Measurements from ENCODE around the gene GRIK2.

GRIK2 gene

DNA sequence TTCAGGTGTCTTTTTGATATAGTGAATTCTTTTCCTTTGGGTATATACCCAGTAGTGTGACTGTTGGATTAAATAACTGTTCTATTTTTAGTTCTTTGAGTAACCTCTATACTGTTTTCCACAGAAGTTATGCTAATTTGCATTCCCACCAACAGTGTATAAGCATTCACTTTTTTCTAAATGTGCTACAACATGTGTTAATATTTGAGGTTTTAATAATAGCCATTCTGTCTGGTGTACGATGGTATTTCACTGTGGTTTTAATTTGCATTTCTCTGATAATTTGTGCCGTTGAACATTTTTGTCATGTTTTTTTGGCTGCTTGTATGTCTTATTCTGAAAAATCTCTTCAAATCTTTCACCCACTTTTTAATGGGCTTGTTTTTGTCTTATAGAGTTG, 563.5 kb downstream of the GRIK2 start:
- no peaks in the 10 kb centered on the region for H3K4me1 ChIP-seq (ENCODE audit: control insufficient read depth, insufficient read depth, low read length)
- no peaks in the 10 kb centered on the region for H3K36me3 ChIP-seq (ENCODE audit: control insufficient read depth, insufficient read depth, low read length)
- H3K9me3 ChIP-seq (ENCODE audit: control insufficient read depth, insufficient read depth, low read length): no peaks in the 10 kb centered on the region
- no peaks in the 10 kb centered on the region for H3K27me3 ChIP-seq (ENCODE audit: control insufficient read depth, insufficient read depth, low read length)
- H3K4me3 ChIP-seq (ENCODE audit: low read length): no peak overlapping the region
- no CpG with 5 or more reads among the region's 2 CpGs for WGBS (ENCODE audit: insufficient coverage, insufficient read length)
- no peak overlapping the region for H3K27ac ChIP-seq (ENCODE audit: low read length)
- no peak for DNase-seq (ENCODE audit: low read depth, low spot score)

DNA sequence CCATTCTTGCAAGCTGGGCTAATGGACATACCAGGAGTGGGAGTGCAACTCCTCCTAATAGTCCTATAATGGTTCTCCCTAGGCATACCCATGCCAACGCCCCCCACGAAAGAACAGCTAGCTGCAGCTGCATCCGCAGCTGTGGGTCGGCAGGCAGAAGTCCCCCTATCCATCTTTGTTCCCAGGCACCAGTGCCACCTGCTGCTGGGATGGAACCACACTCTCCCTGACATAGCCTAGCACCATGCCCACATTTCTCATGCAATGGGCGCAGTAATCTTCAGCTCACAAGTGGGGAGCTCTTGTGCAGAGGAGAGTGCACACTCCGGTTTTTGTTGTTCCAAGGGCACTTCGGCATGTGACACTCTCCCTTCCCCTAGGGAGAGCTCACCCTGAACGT, 567.8 kb downstream of the GRIK2 start:
- no CpG with 5 or more reads among the region's 8 CpGs for WGBS (ENCODE audit: insufficient coverage, insufficient read length)
- H3K36me3 ChIP-seq (ENCODE audit: control insufficient read depth, insufficient read depth, low read length): no peaks in the 10 kb centered on the region
- H3K27ac ChIP-seq (ENCODE audit: low read length): no peak overlapping the region
- no peaks in the 10 kb centered on the region for H3K9me3 ChIP-seq (ENCODE audit: control insufficient read depth, insufficient read depth, low read length)
- no peaks in the 10 kb centered on the region for H3K4me1 ChIP-seq (ENCODE audit: control insufficient read depth, insufficient read depth, low read length)
- H3K4me3 ChIP-seq (ENCODE audit: low read length): no peak overlapping the region
- H3K27me3 ChIP-seq (ENCODE audit: control insufficient read depth, insufficient read depth, low read length): no peaks in the 10 kb centered on the region
- DNase-seq (ENCODE audit: low read depth, low spot score): no peak

DNA sequence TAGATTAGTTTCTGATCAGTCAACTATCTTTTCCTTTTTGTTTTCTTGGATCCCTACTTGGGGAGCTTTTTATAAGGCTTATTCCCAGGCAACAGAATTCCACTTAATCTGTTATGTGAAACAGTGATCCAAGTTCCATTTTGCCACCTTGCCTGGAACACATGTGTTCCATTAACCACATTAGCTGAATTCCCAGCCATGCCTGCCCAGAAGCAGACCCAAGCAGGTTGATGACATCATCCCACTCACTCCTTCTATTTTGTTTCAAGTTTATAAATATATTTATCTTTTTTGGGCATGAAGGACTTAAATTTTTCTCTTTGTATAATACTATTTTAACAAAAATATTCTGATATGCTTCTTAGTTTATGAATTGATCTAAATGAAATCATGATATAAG, 587.4 kb downstream of the GRIK2 start:
- DNase-seq (ENCODE audit: low read depth, low spot score): no peak
- Histone ChIP-seq H3K27ac (ENCODE audit: low read length) (no peak overlapping the region), H3K27me3 (ENCODE audit: control insufficient read depth, insufficient read depth, low read length) (no peaks in the 10 kb centered on the region), H3K36me3 (ENCODE audit: control insufficient read depth, insufficient read depth, low read length) (no peaks in the 10 kb centered on the region), H3K4me3 (ENCODE audit: low read length) (no peak overlapping the region), H3K4me1 (ENCODE audit: control insufficient read depth, insufficient read depth, low read length) (no peaks in the 10 kb centered on the region), H3K9me3 (ENCODE audit: control insufficient read depth, insufficient read depth, low read length) (no peaks in the 10 kb centered on the region)

DNA sequence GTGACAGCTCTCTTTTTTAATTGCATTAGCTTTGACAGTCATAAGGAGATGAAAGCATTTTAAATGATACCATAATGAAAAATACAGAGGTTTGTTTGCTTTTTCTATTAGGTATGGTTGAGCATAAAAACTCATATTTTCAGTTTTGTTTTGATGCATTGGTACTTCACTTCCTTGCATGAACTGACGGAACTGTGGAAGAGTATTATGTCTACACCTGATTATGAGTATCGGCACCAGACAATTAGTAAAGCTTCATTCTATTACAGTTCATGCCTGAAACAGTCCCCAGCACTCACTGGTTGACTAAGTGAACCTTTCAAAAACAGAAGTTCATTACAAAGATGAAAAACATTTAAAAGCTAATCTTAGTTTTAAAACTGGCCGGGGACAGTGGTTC, 593.0 kb downstream of the GRIK2 start:
- no peaks in the 10 kb centered on the region for H3K9me3 ChIP-seq (ENCODE audit: control insufficient read depth, insufficient read depth, low read length)
- no CpG with 5 or more reads among the region's 3 CpGs for WGBS (ENCODE audit: insufficient coverage, insufficient read length)
- no peaks in the 10 kb centered on the region for H3K36me3 ChIP-seq (ENCODE audit: control insufficient read depth, insufficient read depth, low read length)
- no peaks in the 10 kb centered on the region for H3K27me3 ChIP-seq (ENCODE audit: control insufficient read depth, insufficient read depth, low read length)
- H3K27ac ChIP-seq (ENCODE audit: low read length): no peak overlapping the region
- no peak for DNase-seq (ENCODE audit: low read depth, low spot score)
- no peaks in the 10 kb centered on the region for H3K4me1 ChIP-seq (ENCODE audit: control insufficient read depth, insufficient read depth, low read length)
- no peak overlapping the region for H3K4me3 ChIP-seq (ENCODE audit: low read length)

DNA sequence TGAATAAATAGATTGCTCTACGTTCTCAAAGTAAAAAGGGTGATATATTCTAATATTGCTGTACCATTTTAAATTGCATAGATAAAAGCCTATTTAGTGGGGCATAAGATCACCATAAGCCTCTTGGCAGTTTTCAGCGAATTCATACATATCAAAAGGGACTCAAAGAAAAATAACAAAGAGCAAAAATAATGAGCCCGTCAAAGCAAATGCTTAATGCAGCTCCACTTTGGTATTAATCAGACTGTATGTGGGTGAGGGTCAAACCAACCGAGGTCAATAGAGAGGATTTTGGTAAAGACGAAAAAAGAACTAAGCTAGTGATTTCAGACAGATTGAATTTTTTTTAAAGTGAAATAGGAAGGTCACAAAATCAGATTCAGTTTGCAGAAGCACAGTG, 598.8 kb downstream of the GRIK2 start:
- Histone ChIP-seq H3K4me1 (ENCODE audit: control insufficient read depth, insufficient read depth, low read length) (no peaks in the 10 kb centered on the region), H3K27me3 (ENCODE audit: control insufficient read depth, insufficient read depth, low read length) (no peaks in the 10 kb centered on the region), H3K4me3 (ENCODE audit: low read length) (no peak overlapping the region), H3K27ac (ENCODE audit: low read length) (no peak overlapping the region), H3K9me3 (ENCODE audit: control insufficient read depth, insufficient read depth, low read length) (no peaks in the 10 kb centered on the region), H3K36me3 (ENCODE audit: control insufficient read depth, insufficient read depth, low read length) (no peaks in the 10 kb centered on the region)
- no CpG with 5 or more reads among the region's 5 CpGs for WGBS (ENCODE audit: insufficient coverage, insufficient read length)
- no peak for DNase-seq (ENCODE audit: low read depth, low spot score)

DNA sequence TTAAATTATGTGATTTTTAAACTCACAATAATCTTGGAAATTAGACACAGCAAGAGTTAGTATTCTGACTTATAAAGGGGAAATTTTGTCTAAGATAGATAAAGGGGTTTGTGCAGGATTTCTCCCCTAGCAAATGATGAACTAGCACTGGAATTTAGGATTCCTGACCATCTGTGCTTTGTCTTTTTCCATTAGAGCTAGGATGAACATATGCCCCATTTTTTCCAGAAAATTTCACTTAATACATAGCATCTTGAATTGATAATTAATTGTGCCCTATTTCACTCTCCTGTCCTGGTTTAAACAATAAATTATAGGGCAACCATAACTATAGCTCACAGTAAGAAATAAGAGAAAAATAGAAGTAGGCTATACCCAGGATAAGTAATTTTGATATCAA, 601.0 kb downstream of the GRIK2 start:
- Histone ChIP-seq H3K27ac (ENCODE audit: low read length) (no peak overlapping the region), H3K4me1 (ENCODE audit: control insufficient read depth, insufficient read depth, low read length) (no peaks in the 10 kb centered on the region), H3K36me3 (ENCODE audit: control insufficient read depth, insufficient read depth, low read length) (no peaks in the 10 kb centered on the region), H3K27me3 (ENCODE audit: control insufficient read depth, insufficient read depth, low read length) (no peaks in the 10 kb centered on the region), H3K9me3 (ENCODE audit: control insufficient read depth, insufficient read depth, low read length) (no peaks in the 10 kb centered on the region), H3K4me3 (ENCODE audit: low read length) (no peak overlapping the region)
- DNase-seq (ENCODE audit: low read depth, low spot score): no peak

DNA sequence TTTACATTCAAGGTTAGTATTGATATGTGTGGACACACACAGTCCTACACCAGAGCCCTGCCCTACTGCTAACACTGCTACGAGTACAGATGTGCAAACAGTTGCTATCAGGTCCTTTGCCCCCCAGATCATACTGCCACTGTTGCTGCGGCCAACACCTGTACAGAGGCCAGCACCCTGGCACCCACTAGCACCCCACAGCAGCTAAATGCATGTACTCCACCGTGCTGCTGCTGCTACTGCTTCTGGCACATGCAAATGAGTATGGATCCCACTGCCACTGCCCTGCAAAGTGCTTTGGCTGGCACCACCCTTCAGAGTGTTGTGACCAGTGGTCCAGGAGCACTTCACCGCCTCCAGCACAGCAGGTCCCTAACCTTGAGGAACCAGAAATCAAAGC, 621.9 kb downstream of the GRIK2 start:
- Histone ChIP-seq H3K9me3 (ENCODE audit: control insufficient read depth, insufficient read depth, low read length) (no peaks in the 10 kb centered on the region), H3K36me3 (ENCODE audit: control insufficient read depth, insufficient read depth, low read length) (no peaks in the 10 kb centered on the region), H3K4me3 (ENCODE audit: low read length) (no peak overlapping the region), H3K27me3 (ENCODE audit: control insufficient read depth, insufficient read depth, low read length) (no peaks in the 10 kb centered on the region), H3K4me1 (ENCODE audit: control insufficient read depth, insufficient read depth, low read length) (no peaks in the 10 kb centered on the region), H3K27ac (ENCODE audit: low read length) (no peak overlapping the region)
- no CpG with 5 or more reads among the region's 4 CpGs for WGBS (ENCODE audit: insufficient coverage, insufficient read length)
- DNase-seq (ENCODE audit: low read depth, low spot score): no peak

DNA sequence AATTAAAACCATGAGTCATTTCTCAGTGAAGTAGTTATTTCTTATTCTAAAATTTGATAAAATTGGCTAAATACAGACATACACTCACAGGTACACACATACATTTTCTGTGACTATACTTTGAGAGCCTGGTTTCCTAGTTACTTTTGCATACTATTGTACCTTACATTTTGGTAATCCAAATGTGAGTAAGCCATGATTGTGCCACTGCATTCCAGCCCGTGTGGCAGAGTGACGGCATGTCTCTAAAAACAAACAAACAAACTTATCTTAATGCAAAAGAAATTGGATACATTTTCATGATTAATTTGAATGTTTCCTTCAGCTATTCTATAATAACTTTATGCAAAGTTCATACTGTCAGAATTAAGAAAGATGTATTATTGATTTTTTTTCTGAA, 628.8 kb downstream of the GRIK2 start:
- no peak overlapping the region for H3K4me3 ChIP-seq (ENCODE audit: low read length)
- no peaks in the 10 kb centered on the region for H3K36me3 ChIP-seq (ENCODE audit: control insufficient read depth, insufficient read depth, low read length)
- no peaks in the 10 kb centered on the region for H3K4me1 ChIP-seq (ENCODE audit: control insufficient read depth, insufficient read depth, low read length)
- H3K9me3 ChIP-seq (ENCODE audit: control insufficient read depth, insufficient read depth, low read length): no peaks in the 10 kb centered on the region
- H3K27me3 ChIP-seq (ENCODE audit: control insufficient read depth, insufficient read depth, low read length): no peaks in the 10 kb centered on the region
- WGBS (ENCODE audit: insufficient coverage, insufficient read length): no CpG with 5 or more reads among the region's 2 CpGs
- DNase-seq (ENCODE audit: low read depth, low spot score): no peak
- no peak overlapping the region for H3K27ac ChIP-seq (ENCODE audit: low read length)

DNA sequence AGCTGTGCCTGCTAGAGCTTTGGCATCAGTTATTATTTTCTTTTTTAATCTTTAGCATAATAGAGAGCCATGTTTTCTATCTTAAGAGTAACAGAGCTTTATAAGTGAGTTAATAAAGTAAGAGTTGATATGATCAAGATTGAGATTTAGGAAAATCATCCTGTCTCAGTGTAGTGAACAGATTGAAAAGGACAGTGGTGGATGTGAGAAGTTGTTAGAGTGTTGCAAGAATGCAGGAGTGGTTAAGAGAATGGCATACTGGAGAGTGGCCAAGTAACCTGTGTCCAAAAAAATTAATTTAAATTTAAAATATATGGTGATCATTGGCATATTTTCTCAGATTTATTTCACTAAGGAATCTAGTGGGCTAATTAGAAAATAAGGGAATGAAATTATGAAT, 629.3 kb downstream of the GRIK2 start:
- DNase-seq (ENCODE audit: low read depth, low spot score): no peak
- Histone ChIP-seq H3K9me3 (ENCODE audit: control insufficient read depth, insufficient read depth, low read length) (no peaks in the 10 kb centered on the region), H3K27ac (ENCODE audit: low read length) (no peak overlapping the region)

DNA sequence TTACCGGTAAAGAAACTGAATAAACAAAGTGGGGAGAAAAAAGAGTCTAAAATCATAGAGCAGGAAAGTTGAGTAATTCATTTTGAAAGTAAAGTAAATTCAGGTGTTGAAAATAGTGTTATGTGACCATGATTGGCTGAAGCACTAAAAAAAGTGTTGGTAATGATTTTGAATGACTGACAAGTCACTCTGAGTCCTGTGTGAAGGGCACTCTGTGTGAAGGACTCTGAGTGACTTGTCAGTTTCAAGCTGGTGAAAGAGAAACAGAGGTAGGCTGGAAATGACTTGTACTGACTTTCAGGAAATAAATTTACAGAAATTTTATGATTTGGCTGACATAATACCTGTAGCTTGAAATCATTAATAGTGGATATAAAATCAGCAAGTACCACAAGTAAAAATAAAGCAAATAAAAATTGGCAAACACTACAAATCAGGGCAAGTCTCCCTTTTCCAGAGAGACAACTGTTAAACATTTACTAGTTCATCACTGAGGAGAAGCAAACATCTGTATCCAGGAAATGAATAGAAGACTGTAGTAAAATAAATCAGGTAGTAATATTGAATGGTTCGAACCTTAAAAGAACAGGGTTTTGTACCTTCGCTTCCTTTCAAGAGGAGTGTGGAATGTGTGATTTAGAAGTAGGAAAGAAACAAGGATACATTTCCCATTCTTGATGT, 630.6 kb downstream of the GRIK2 start:
- Histone ChIP-seq H3K4me3 (ENCODE audit: low read length) (no peak overlapping the region), H3K9me3 (ENCODE audit: control insufficient read depth, insufficient read depth, low read length) (no peaks in the 10 kb centered on the region), H3K27me3 (ENCODE audit: control insufficient read depth, insufficient read depth, low read length) (no peaks in the 10 kb centered on the region), H3K36me3 (ENCODE audit: control insufficient read depth, insufficient read depth, low read length) (no peaks in the 10 kb centered on the region), H3K27ac (ENCODE audit: low read length) (no peak overlapping the region), H3K4me1 (ENCODE audit: control insufficient read depth, insufficient read depth, low read length) (no peaks in the 10 kb centered on the region)
- DNase-seq (ENCODE audit: low read depth, low spot score): no peak
- no CpG with 5 or more reads among the region's 3 CpGs for WGBS (ENCODE audit: insufficient coverage, insufficient read length)

More for the DNA sequence above, 629.3 kb downstream of the GRIK2 start:
- Histone ChIP-seq H3K4me1 (ENCODE audit: control insufficient read depth, insufficient read depth, low read length) (no peaks in the 10 kb centered on the region), H3K4me3 (ENCODE audit: low read length) (no peak overlapping the region), H3K27me3 (ENCODE audit: control insufficient read depth, insufficient read depth, low read length) (no peaks in the 10 kb centered on the region), H3K36me3 (ENCODE audit: control insufficient read depth, insufficient read depth, low read length) (no peaks in the 10 kb centered on the region)

DNA sequence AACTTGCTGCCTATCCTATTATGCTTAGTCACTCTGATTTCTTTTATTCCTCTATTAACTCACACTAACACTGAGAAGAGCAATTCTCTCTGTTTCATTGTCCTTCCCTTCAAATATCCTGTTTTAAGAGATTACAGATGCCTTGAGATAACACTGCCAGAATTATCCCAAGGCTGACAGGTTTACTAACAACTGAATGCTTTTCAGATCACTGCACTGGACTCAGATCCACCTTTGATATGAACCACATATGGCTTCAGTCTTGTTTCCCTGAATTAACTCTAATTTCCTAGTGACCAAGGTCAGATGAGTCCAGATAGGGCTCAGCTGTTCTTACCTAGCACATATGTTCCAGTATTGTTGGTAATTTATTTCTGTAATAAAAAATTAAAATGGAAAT, 633.1 kb downstream of the GRIK2 start:
- Histone ChIP-seq H3K4me3 (ENCODE audit: low read length) (no peak overlapping the region), H3K4me1 (ENCODE audit: control insufficient read depth, insufficient read depth, low read length) (no peaks in the 10 kb centered on the region), H3K27me3 (ENCODE audit: control insufficient read depth, insufficient read depth, low read length) (no peaks in the 10 kb centered on the region), H3K36me3 (ENCODE audit: control insufficient read depth, insufficient read depth, low read length) (no peaks in the 10 kb centered on the region), H3K27ac (ENCODE audit: low read length) (no peak overlapping the region), H3K9me3 (ENCODE audit: control insufficient read depth, insufficient read depth, low read length) (no peaks in the 10 kb centered on the region)
- no peak for DNase-seq (ENCODE audit: low read depth, low spot score)
